MCF 10A (cell line): ENCODE measurements around the gene MYH10. TPM values are rescaled to one million over a fixed set of nuclear protein-coding genes. Genes with fewer than 3 reads are reported as not detected.
A peak's percentile ranks its signal among the peaks of the same experiment; 100 is the strongest.

ENCODE experiments used
- BruUV-seq: library from RNA; stranded (reverse); fragments of 400-500 nt; replicated peaks from 2 replicates; lab custom pipeline; 2021; lab: Mats Ljungman, UMichigan
- CTCF ChIA-PET: fragments of 300-600 bp; sonication (Branson Sonifier 250); formaldehyde crosslinking; extraction: SDS; loops from one replicate; lab custom pipeline; 2021; ENCODE audit warnings: antibody characterized with exemption, inconsistent platforms; lab: Yijun Ruan, JAX
- POLR2A ChIA-PET: fragments of 300-600, 350-650 bp; sonication (Branson Sonifier 250); formaldehyde crosslinking; extraction: SDS; loops from one replicate; lab custom pipeline; 2020; ENCODE audit warnings: antibody characterized with exemption, inconsistent platforms; lab: Yijun Ruan, JAX
- DNase-seq: peaks from one replicate; pipeline ENCODE4 v3.0.0-alpha.2; 2018; ENCODE audit not compliant: unreplicated experiment
- H3K27ac Mint-ChIP-seq: one replicate; pipeline ENCODE4 v1.8.0; 2022; ENCODE audit warnings: mild to moderate bottlenecking, low read depth, mixed read lengths; ENCODE audit not compliant: unreplicated experiment
- H3K27me3 Mint-ChIP-seq: one replicate; pipeline ENCODE4 v1.8.0; 2022; ENCODE audit warnings: mixed read lengths; ENCODE audit not compliant: insufficient read depth, unreplicated experiment
- H3K36me3 Mint-ChIP-seq: one replicate; pipeline ENCODE4 v1.8.0; 2022; ENCODE audit warnings: mild to moderate bottlenecking, moderate library complexity, mixed read lengths; ENCODE audit not compliant: insufficient read depth, unreplicated experiment
- H3K4me1 Mint-ChIP-seq: one replicate; pipeline ENCODE4 v1.8.0; 2022; ENCODE audit warnings: mixed read lengths; ENCODE audit not compliant: insufficient read depth, unreplicated experiment
- H3K4me3 Mint-ChIP-seq: one replicate; pipeline ENCODE4 v1.8.0; 2022; ENCODE audit warnings: mild to moderate bottlenecking, moderate library complexity, mixed read lengths; ENCODE audit not compliant: unreplicated experiment
- H3K9me3 Mint-ChIP-seq: one replicate; pipeline ENCODE4 v1.8.0; 2022; ENCODE audit warnings: mixed read lengths; ENCODE audit not compliant: unreplicated experiment
- intact Hi-C: fragments of 100-400 bp; cut with micrococcal nuclease; formaldehyde crosslinking; loops from 2 replicates; pipeline ENCODE4 v1.14.1; 2022
- total RNA-seq: library from RNA; stranded (reverse); gene quantifications from 2 replicates; pipeline ENCODE4 v1.2.3, GENCODE V29; 2022
- TF ChIP-seq, protein P1 (sequence below): fragments of 200-600 bp; IDR thresholded peaks from one replicate; pipeline ENCODE4 v1.8.0; 2022; ENCODE audit warnings: antibody characterized with exemption, mild to moderate bottlenecking; ENCODE audit not compliant: unreplicated experiment

MYH10 gene
- total RNA-seq, 1 experiment from 2014 or later, result 43.0 TPM

DNA sequence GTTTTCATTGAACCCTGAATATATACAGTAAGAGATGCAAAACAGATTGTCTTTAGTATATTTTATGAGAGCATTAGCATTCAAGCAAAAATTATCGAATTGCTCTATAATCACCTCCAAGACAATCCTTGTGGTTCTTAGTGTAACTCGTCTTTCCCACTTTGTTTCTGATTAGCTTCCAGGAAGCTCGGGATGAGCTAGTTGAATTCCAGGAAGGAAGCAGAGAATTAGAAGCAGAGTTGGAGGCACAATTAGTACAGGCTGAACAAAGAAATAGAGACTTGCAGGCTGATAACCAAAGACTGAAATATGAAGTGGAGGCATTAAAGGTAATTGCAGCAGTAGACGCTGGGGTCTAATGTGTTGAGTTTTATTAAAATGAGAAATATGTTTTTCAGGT, 185.0 kb downstream of the MYH10 start:
- TF ChIP-seq, protein P1, sequence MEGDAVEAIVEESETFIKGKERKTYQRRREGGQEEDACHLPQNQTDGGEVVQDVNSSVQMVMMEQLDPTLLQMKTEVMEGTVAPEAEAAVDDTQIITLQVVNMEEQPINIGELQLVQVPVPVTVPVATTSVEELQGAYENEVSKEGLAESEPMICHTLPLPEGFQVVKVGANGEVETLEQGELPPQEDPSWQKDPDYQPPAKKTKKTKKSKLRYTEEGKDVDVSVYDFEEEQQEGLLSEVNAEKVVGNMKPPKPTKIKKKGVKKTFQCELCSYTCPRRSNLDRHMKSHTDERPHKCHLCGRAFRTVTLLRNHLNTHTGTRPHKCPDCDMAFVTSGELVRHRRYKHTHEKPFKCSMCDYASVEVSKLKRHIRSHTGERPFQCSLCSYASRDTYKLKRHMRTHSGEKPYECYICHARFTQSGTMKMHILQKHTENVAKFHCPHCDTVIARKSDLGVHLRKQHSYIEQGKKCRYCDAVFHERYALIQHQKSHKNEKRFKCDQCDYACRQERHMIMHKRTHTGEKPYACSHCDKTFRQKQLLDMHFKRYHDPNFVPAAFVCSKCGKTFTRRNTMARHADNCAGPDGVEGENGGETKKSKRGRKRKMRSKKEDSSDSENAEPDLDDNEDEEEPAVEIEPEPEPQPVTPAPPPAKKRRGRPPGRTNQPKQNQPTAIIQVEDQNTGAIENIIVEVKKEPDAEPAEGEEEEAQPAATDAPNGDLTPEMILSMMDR, result no peak

DNA sequence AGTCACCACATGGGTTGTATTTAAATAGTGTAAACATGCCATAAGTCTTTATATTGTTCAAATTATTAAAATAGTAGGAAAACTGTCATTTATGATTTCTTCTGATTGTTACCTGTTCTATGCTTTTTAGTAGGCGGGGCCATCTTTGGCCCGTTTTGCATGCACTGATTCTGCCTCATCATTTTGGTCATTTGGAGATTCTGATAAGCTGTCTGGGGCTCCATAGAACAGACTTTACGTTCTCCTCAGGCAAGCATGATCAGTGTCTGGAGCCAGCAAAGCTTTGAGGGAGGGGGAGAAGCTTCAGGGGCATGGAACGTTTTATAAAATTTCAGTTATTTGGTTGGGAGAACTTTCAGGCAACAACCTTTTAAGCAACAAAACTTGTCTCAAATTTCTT, 186.0 kb downstream of the MYH10 start:
- TF ChIP-seq, protein P1, result no peak
- CTCF ChIA-PET, result interaction anchor here (0.8 kb wide), 1 partner anchor 35 kb away, joined by 4 read pairs; no protein-coding TSS in a partner anchor
- H3K36me3 Mint-ChIP-seq, result peaks cover 78% of the 10 kb centered on the region
- DNase-seq, result no peak
- POLR2A ChIA-PET, result no interaction called here
- H3K27ac Mint-ChIP-seq, result peak overlapping the region; percentile 27
- intact Hi-C loops, result no loop called here
- no peak overlapping the region for H3K4me3 Mint-ChIP-seq
- BruUV-seq, result no TSS peak
- no peaks in the 10 kb centered on the region for H3K27me3 Mint-ChIP-seq
- no peaks in the 10 kb centered on the region for H3K9me3 Mint-ChIP-seq
- peaks cover 19% of the 10 kb centered on the region for H3K4me1 Mint-ChIP-seq

More for the DNA sequence above, 185.0 kb downstream of the MYH10 start:
- ChIA-PET POLR2A (interaction anchor here (0.6 to 1.0 kb wide), 3 partner anchors 63 to 601 kb away, joined by 3 read pairs; partner anchors contain the start of gene RPL26), CTCF (interaction anchor here (0.7 kb wide), 1 partner anchor 371 kb away, joined by 3 read pairs; no protein-coding TSS in a partner anchor)
- peaks cover 80% of the 10 kb centered on the region for H3K36me3 Mint-ChIP-seq
- H3K27ac Mint-ChIP-seq, result no peak overlapping the region
- intact Hi-C loops, result no loop called here
- no peaks in the 10 kb centered on the region for H3K27me3 Mint-ChIP-seq
- DNase-seq, result no peak
- BruUV-seq, result no TSS peak
- no peaks in the 10 kb centered on the region for H3K9me3 Mint-ChIP-seq
- H3K4me3 Mint-ChIP-seq, result no peak overlapping the region
- peaks cover 19% of the 10 kb centered on the region for H3K4me1 Mint-ChIP-seq

DNA sequence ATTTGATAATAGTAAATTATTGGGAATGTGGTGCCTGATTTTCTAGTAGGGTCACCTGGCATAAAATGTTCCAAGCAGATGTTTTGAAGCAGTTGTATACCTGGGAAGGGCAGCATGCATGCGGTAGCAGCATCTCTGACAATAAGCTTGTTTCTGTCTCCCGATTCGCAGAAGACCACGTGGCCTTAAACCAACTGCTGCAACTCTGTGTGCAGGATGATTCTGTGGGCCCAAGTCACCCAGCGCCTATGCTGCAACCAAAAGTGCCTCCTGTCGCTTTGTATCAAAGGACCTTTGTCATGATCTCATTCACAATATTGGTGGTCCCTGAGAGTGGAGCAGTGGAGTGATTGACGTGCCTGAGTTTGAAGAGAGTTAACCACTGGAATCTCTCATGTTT, 186.8 kb downstream of the MYH10 start:
- no peak for DNase-seq
- H3K4me3 Mint-ChIP-seq, result no peak overlapping the region
- no peak overlapping the region for H3K27ac Mint-ChIP-seq
- TF ChIP-seq, protein P1, result no peak
- no TSS peak for BruUV-seq
- no peaks in the 10 kb centered on the region for H3K27me3 Mint-ChIP-seq
- intact Hi-C loops, result no loop called here
- peaks cover 19% of the 10 kb centered on the region for H3K4me1 Mint-ChIP-seq
- peaks cover 78% of the 10 kb centered on the region for H3K36me3 Mint-ChIP-seq
- H3K9me3 Mint-ChIP-seq, result no peaks in the 10 kb centered on the region
- CTCF ChIA-PET, result no interaction called here
- POLR2A ChIA-PET, result interaction anchor here (0.6 kb wide), 1 partner anchor 248 kb away, joined by 3 read pairs; no protein-coding TSS in a partner anchor

DNA sequence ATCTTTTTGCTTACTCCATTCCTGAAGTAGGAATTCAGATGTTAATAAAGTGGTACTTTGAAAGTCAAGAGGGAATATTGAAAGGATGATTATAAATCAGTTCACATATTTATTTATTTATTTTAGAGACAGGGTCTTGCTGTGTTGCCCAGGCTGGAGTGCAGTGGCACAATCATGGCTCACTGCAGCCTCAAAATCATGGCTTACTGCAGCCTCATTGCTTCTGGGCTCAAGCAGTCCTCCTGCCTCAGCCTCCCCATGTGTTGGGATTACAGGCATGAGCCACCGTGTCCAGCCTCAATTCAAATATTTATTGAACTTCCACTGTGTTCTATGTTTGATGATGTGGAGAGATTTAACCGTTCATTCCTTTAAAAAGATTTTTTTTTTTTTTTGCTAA, 188.2 kb downstream of the MYH10 start:
- intact Hi-C loops, result no loop called here
- BruUV-seq, result no TSS peak
- Mint-ChIP-seq H3K4me3 (no peak overlapping the region), H3K4me1 (peaks cover 19% of the 10 kb centered on the region), H3K9me3 (no peaks in the 10 kb centered on the region), H3K27ac (no peak overlapping the region), H3K36me3 (peaks cover 66% of the 10 kb centered on the region), H3K27me3 (no peaks in the 10 kb centered on the region)
- DNase-seq, result no peak
- ChIA-PET POLR2A (interaction anchor here (1.3 kb wide), 1 partner anchor 59 kb away, joined by 4 read pairs; no protein-coding TSS in a partner anchor), CTCF (no interaction called here)
- TF ChIP-seq, protein P1, result no peak
